GM15510 (cell line): ENCODE results near the gene ACSL6.

Experiments
- POLR2A ChIP-seq: IDR thresholded peaks from 3 replicates; pipeline ENCODE4 v1.6.1; 2011; ENCODE audit warnings: borderline replicate concordance; ENCODE audit not compliant: insufficient read length; ENCODE audit errors: extremely low read depth

ACSL6 gene

DNA sequence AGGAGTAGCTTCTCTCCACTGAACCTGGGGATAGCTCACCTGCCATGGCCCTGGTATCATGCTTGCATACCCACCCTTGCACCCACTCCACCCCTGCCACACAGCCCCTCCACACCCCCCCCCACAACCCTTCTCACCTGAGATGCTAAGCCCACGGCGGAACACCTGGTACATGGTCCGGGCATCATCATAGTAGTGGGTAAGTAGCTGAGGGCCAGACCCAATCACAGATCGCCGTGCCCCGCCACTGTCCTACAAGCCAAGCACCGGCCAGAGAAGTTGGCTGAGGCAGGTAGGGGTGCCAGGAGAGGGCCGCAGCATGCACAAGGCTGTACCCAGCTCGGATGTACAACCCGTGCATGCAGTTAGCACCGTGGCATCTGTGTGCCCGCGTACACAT, 20.7 kb downstream of the ACSL6 start:
- no peak for TF ChIP-seq POLR2A

GRCh38 chr5:131988601-131989000, 22.9 kb downstream of the ACSL6 start:
- no peak for TF ChIP-seq POLR2A

- TF ChIP-seq POLR2A, result no peak
Observed at GRCh38 chr5:131987251-131987650, 24.2 kb downstream of the ACSL6 start.

GRCh38 chr5:131986161-131986912, 25.1 kb downstream of the ACSL6 start:
- no peak for TF ChIP-seq POLR2A

GRCh38 chr5:131984956-131985665, 26.3 kb downstream of the ACSL6 start:
- TF ChIP-seq POLR2A, result no peak

DNA sequence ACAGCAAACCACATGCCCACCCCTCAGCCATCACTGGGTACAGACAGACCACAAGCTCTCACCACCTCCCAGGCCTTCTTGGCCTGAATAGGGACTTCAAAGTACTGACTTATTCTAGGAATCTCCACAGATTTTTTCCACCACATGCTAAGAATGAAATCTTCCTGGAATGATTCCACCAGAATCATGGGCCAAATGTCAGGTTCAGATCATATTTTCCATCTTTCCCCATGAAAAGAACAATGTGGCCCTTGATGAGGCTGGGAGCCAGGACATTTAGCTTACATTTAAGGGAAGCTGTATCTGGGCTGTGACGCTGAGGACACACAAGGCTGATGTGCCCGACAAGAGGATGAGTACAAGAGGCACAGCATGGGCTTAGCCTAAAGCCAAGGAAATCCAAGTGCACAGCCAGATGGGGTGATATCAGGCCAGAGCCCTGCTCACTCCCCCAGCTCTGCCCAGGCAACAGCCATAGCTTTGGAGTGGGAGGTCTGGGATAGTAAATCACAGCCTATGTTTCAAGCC, 28.1 kb downstream of the ACSL6 start:
- TF ChIP-seq POLR2A, result no peak

GRCh38 chr5:131981516-131981915, 29.9 kb downstream of the ACSL6 start:
- no peak for TF ChIP-seq POLR2A

DNA sequence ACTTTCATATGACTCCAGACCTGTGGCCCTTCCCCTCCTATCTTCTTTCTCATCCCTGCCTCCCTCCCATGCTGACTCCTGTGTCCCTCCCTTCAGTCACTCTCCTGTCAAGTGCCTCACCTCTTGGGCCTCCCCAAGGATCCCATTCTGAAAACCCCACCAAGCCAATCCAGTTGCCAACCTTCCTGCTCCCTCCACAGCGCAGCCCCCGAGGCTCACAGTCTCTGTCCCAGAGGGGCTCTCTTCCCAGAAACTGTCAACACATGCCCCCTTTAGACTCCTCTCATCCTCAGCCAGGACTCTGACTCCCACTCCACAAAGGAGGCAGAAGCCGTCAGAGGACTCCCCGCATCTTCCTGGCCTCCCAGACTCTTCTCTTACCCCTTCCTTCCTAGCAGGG, 30.8 kb downstream of the ACSL6 start:
- TF ChIP-seq POLR2A, result no peak

GRCh38 chr5:131979816-131980215, 31.6 kb downstream of the ACSL6 start:
- no peak for TF ChIP-seq POLR2A

- no peak for TF ChIP-seq POLR2A
Observed at GRCh38 chr5:131977212-131977604, 34.2 kb downstream of the ACSL6 start.

GRCh38 chr5:131976414-131977211, 34.8 kb downstream of the ACSL6 start:
- no peak for TF ChIP-seq POLR2A

- TF ChIP-seq POLR2A, result no peak
Observed at GRCh38 chr5:131974956-131975726, 36.3 kb downstream of the ACSL6 start.

- TF ChIP-seq POLR2A, result no peak
Observed at GRCh38 chr5:131974622-131974955, 36.9 kb downstream of the ACSL6 start.

- no peak for TF ChIP-seq POLR2A
Observed at GRCh38 chr5:131974016-131974415, 37.4 kb downstream of the ACSL6 start.
